Esophagus squamous epithelium (tissue), 4 donors: ENCODE results near the gene ASAH2B.
"Not testable (repeated sequence)": the region's sequence is repeated elsewhere in the genome, so short reads cannot be mapped to it uniquely, and the experiment has no call there.

Source experiments
- POLR2A ChIP-seq, 4 donors: fragments of 450-650 bp; IDR thresholded peaks; one replicate each; pipeline ENCODE4 v1.6.1; 2017; ENCODE audit warnings: antibody characterized with exemption in 4 of 4, mild to moderate bottlenecking in 4 of 4, moderate library complexity in 3 of 4
- TF ChIP-seq, protein P1 (sequence below), 6 experiments: fragments of 450-650 bp in 4 of 6; fragments of 200-600 bp in 2 of 6; sonication (generic) in 2 of 6; IDR thresholded peaks; one replicate each; pipeline ENCODE4 v1.5.1; 2016 to 2019; ENCODE audit warnings: antibody characterized with exemption in 6 of 6, mild to moderate bottlenecking in 4 of 6, moderate library complexity in 4 of 6

DNA sequence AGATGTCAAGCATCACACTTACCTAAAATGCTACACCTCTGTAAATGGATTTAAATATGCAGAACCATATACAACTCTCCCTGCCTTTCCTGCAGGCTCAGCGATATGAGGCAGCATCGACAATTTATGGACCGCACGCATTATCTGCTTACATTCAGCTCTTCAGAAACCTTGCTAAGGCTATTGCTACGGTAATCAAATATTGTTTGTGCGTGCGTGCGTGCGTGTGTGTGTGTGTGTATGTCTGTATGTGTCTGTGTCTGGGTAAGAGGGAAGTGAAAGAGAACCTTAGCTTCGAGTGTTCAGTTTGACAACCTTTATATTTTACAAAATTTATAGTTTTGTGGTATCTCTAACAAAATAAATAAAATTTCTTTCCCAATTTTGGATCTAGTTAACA is 3.1 kb downstream of the ASAH2B start:
- TF ChIP-seq, protein P1, sequence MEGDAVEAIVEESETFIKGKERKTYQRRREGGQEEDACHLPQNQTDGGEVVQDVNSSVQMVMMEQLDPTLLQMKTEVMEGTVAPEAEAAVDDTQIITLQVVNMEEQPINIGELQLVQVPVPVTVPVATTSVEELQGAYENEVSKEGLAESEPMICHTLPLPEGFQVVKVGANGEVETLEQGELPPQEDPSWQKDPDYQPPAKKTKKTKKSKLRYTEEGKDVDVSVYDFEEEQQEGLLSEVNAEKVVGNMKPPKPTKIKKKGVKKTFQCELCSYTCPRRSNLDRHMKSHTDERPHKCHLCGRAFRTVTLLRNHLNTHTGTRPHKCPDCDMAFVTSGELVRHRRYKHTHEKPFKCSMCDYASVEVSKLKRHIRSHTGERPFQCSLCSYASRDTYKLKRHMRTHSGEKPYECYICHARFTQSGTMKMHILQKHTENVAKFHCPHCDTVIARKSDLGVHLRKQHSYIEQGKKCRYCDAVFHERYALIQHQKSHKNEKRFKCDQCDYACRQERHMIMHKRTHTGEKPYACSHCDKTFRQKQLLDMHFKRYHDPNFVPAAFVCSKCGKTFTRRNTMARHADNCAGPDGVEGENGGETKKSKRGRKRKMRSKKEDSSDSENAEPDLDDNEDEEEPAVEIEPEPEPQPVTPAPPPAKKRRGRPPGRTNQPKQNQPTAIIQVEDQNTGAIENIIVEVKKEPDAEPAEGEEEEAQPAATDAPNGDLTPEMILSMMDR (IDR thresholded peaks at IDR 0.05), result not testable (repeated sequence)
- not testable (repeated sequence) for TF ChIP-seq POLR2A (IDR thresholded peaks at IDR 0.05)
